Measurements from ENCODE around the gene IRF5. TPM values are rescaled to one million over a fixed set of nuclear protein-coding genes. Genes with fewer than 3 reads are reported as not detected.

IRF5 gene
- polyA plus RNA-seq, 6 donors from 2014 or later: 54.4 to 78.0 (median 58.5) TPM

- Mint-ChIP-seq H3K36me3 (no peaks in the 10 kb centered on the region), H3K4me3 (no peak overlapping the region), H3K27ac (peak overlapping the region in 2 of 6 donors; percentile 47 to 84), H3K27me3 (peaks cover 14 to 35% (median 30%) of the 10 kb centered on the region in 3 donors), H3K4me1 (peaks cover 10 to 19% (median 10%) of the 10 kb centered on the region in 3 donors), H3K9me3 (no peaks in the 10 kb centered on the region)
- ATAC-seq (ENCODE audit: low read depth in 2 of 2): no peak
- DNase-seq: no peak
Observed at GRCh38 chr7:128919241-128919640, 18.5 kb upstream of the IRF5 start.

DNA sequence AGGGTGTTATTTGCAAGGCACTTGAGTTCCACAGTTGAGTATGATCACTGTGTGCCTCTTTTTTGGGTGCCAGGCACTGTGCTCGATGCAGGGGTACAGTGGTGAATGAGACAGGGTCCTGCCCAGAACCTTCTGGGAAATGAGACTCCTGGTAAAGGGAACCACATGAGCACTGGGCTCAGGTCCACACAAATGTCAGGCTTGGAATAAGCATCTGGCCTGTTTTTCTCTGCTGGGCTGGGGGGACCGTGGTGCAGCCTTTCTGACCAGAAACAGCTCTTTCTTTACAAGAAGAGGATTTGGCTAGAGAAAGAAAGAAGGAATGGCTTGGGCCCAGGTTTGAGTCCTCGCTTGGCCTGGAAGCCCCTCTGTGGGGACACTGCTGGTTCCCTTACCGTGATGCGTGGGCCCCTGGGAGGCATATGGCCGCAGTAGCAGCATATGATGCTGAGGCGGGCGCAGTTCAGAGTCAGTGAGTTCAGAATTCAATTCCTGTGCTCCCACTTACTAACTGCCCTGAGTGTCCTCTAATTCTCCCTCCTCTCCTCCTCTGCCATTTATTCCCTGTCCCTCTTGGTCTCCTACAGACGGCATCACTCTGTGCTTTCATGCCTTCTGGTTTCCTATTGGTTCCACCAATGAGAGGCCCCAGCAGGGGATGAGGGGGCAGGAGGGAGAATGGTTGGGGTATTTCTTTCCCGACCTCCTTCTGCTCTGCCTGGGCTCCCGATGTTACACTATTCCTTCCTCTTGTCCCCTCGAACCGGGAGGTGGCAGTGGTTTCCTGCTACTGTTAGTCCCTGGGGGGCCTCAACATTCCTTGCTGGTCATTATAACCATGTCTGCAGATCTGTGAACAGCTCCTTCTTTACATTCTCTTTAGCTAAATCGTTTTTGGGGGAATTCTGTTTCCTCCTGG, 17.6 kb upstream of the IRF5 start:
- Mint-ChIP-seq H3K27ac (peak overlapping the region in 1 of 6 donors; percentile 21), H3K4me3 (no peak overlapping the region), H3K27me3 (peaks cover 14 to 30% (median 24%) of the 10 kb centered on the region in 3 donors), H3K9me3 (no peaks in the 10 kb centered on the region), H3K4me1 (peaks cover 4 to 11% (median 5%) of the 10 kb centered on the region in 3 donors), H3K36me3 (no peaks in the 10 kb centered on the region)
- DNase-seq: no peak
- no peak for ATAC-seq (ENCODE audit: low read depth in 2 of 2)

GRCh38 chr7:128920913-128921582, 16.7 kb upstream of the IRF5 start:
- peak overlapping the region in 1 of 6 donors; percentile 21 for H3K27ac Mint-ChIP-seq
- H3K9me3 Mint-ChIP-seq: no peaks in the 10 kb centered on the region
- H3K27me3 Mint-ChIP-seq: peaks cover 9 to 24% (median 18%) of the 10 kb centered on the region in 3 donors
- no peak for ATAC-seq (ENCODE audit: low read depth in 2 of 2)
- H3K36me3 Mint-ChIP-seq: no peaks in the 10 kb centered on the region
- H3K4me1 Mint-ChIP-seq: peaks cover 0 to 6% (median 0%) of the 10 kb centered on the region in 3 donors
- no peak for DNase-seq
- no peak overlapping the region for H3K4me3 Mint-ChIP-seq

- peaks cover 0 to 6% (median 0%) of the 10 kb centered on the region in 3 donors for H3K4me1 Mint-ChIP-seq
- no peak overlapping the region for H3K27ac Mint-ChIP-seq
- ATAC-seq (ENCODE audit: low read depth in 2 of 2) (no peak), DNase-seq (no peak)
- peaks cover 9 to 24% (median 18%) of the 10 kb centered on the region in 3 donors for H3K27me3 Mint-ChIP-seq
- peak overlapping the region in 1 of 8 donors; percentile 14 for H3K4me3 Mint-ChIP-seq
- H3K36me3 Mint-ChIP-seq: no peaks in the 10 kb centered on the region
- H3K9me3 Mint-ChIP-seq: no peaks in the 10 kb centered on the region
Observed at GRCh38 chr7:128921866-128922440, 15.8 kb upstream of the IRF5 start.

- H3K9me3 Mint-ChIP-seq: no peaks in the 10 kb centered on the region
- peaks cover 0 to 6% (median 0%) of the 10 kb centered on the region in 3 donors for H3K4me1 Mint-ChIP-seq
- H3K27me3 Mint-ChIP-seq: peaks cover 9 to 24% (median 18%) of the 10 kb centered on the region in 3 donors
- H3K36me3 Mint-ChIP-seq: no peaks in the 10 kb centered on the region
- ATAC-seq (ENCODE audit: low read depth in 2 of 2): no peak
- DNase-seq: no peak
- H3K27ac Mint-ChIP-seq: no peak overlapping the region
- no peak overlapping the region for H3K4me3 Mint-ChIP-seq
Observed at GRCh38 chr7:128922496-128923410, 15.0 kb upstream of the IRF5 start.

GRCh38 chr7:128923411-128923800, 14.3 kb upstream of the IRF5 start:
- Mint-ChIP-seq H3K9me3 (no peaks in the 10 kb centered on the region), H3K4me1 (peaks cover 0 to 6% (median 3%) of the 10 kb centered on the region in 3 donors), H3K36me3 (no peaks in the 10 kb centered on the region), H3K4me3 (no peak overlapping the region), H3K27ac (no peak overlapping the region), H3K27me3 (peaks cover 9 to 23% (median 18%) of the 10 kb centered on the region in 3 donors)
- no peak for DNase-seq
- ATAC-seq (ENCODE audit: low read depth in 2 of 2): no peak

DNA sequence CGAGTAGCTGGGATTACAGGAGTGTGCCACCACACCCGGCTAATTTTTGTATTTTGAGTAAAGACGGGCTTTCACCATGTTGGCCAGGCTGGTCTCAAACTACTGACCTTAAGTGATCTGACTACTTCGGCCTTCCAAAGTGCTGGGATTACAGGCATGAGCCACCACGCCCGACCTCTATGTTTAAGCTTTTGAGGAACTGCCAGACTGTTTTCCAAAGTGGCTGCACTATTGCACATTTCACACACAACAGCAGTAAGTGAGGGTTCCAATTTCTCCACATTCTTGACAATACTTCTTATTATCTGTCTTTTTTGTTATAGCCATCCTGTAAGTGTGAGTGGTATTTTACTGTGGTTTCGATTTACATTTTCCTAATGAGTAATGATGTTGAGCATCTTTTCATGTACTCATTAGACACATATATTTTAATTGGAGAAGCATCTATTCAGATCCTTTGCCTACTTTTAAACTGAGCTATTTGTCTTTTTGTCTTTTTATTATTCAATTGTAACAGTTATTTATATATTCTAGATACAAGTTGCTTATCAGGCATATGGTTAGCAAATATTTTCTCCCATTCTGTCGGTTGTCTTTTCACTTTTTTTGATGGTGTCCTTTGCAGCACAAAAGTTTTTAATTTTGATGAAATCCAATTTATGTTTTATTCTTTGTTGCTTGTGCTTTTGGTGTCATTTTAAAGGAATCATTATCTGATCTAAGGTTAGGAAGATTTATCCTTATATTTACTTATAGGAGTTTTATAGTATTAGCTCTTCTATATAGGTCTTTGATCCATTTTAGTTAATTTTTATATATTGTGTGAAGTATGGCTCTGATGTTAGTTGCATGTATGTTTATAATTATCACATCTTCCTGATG, 12.8 kb upstream of the IRF5 start:
- Mint-ChIP-seq H3K36me3 (no peaks in the 10 kb centered on the region), H3K4me1 (peaks cover 0 to 6% (median 3%) of the 10 kb centered on the region in 3 donors), H3K27ac (no peak overlapping the region), H3K27me3 (peaks cover 9 to 20% (median 18%) of the 10 kb centered on the region in 3 donors), H3K4me3 (no peak overlapping the region), H3K9me3 (no peaks in the 10 kb centered on the region)
- no peak for ATAC-seq (ENCODE audit: low read depth in 2 of 2)
- DNase-seq: no peak

- Mint-ChIP-seq H3K36me3 (no peaks in the 10 kb centered on the region), H3K4me1 (peaks cover 3 to 13% (median 7%) of the 10 kb centered on the region in 3 donors), H3K27me3 (no peaks in the 10 kb centered on the region), H3K4me3 (no peak overlapping the region), H3K9me3 (no peaks in the 10 kb centered on the region), H3K27ac (peak overlapping the region in 1 of 6 donors; percentile 41)
- no peak for DNase-seq
- ATAC-seq (ENCODE audit: low read depth in 2 of 2): no peak
Observed at GRCh38 chr7:128928159-128928813, 9.4 kb upstream of the IRF5 start.

DNA sequence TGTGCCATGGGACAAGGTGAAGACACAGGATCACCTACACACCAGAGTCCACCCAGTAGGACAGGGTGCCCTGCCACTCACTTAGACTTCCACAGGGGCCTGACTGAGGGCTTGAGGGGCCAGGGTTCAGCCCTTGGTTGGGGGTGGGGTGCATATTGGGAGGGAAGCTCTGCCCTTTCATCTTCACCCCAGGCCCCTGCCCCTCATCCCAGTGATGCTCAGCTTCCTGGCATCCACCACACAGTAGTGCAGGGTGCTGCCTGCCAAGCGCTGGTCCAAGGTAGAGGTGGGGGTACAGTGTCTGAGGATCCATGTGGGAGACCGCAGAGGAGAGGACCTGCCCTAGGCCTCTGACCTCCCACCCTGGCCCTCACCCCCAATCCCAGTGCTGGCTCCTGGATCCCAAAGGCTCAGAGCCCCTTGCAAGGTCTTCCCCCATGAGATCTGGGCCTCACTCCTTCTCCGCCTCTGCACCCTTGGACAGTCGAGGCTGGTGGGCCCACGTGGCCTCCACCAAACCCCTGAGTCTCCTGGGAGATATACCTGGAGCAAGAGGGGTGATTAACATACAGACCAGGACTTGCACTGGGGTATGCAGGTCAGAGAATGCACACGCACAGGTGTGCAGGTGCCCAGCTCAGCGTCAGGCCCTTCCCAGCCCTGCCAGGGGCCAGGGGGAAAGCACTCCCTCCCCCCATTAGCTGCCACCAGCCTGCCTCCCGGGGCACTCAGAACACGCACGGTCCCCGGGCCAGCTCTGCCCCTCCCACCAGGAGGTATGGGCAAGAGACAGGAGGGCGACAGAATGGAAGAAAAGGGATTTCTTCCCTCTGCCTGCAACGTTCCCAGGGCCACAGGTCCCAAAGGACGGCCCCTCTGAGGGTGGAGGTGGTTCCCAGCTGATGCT, 8.6 kb upstream of the IRF5 start:
- H3K27ac Mint-ChIP-seq: no peak overlapping the region
- no peaks in the 10 kb centered on the region for H3K27me3 Mint-ChIP-seq
- DNase-seq: no peak
- no peaks in the 10 kb centered on the region for H3K9me3 Mint-ChIP-seq
- no peak for ATAC-seq (ENCODE audit: low read depth in 2 of 2)
- no peak overlapping the region for H3K4me3 Mint-ChIP-seq
- H3K36me3 Mint-ChIP-seq: no peaks in the 10 kb centered on the region
- H3K4me1 Mint-ChIP-seq: peaks cover 9 to 17% (median 15%) of the 10 kb centered on the region in 3 donors

DNA sequence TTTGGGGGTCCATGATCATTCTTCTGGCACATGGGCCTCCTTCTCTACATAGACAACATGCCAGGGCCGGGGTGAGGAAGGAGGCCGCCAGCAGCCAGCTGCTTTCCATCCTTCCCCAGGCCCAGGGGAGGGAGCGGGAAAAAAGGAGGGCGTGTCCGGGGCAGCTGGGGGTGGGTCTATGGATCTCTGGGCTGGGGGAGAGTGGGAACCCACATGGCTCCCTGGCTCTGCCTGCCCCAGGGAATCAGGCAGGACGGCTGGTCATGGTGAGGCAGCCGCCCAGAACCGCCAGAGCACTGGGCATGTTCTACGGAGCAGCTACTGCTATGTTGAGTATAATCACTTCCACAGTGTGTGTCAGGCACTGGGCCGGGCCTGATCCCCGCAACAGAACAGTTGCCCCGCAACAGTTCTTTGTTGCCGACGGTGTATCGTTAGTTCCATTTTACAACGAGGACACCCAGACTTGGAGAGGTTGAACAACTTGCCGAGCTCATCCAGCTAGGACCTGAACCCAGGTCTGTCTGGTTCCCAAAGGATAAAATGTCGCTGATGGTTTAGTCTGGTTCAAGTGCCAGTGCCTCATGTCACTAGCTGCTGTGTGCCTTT, 6.4 kb upstream of the IRF5 start:
- peaks cover 20 to 31% (median 25%) of the 10 kb centered on the region in 3 donors for H3K4me1 Mint-ChIP-seq

More for the DNA sequence above, 6.4 kb upstream of the IRF5 start:
- H3K36me3 Mint-ChIP-seq: no peaks in the 10 kb centered on the region
- H3K4me3 Mint-ChIP-seq: peak overlapping the region in 1 of 8 donors; percentile 78
- no peak for ATAC-seq (ENCODE audit: low read depth in 2 of 2)
- no peaks in the 10 kb centered on the region for H3K27me3 Mint-ChIP-seq
- H3K27ac Mint-ChIP-seq: no peak overlapping the region
- no peak for DNase-seq
- H3K9me3 Mint-ChIP-seq: no peaks in the 10 kb centered on the region
